NCI-H2196 (cell line): ENCODE measurements around the gene ARPC5.

Source experiments
- DNase-seq: peaks from one replicate; lab custom pipeline; 2025; ENCODE audit not compliant: unreplicated experiment; lab: John Stamatoyannopoulos, UW

The ARPC5 gene

DNA sequence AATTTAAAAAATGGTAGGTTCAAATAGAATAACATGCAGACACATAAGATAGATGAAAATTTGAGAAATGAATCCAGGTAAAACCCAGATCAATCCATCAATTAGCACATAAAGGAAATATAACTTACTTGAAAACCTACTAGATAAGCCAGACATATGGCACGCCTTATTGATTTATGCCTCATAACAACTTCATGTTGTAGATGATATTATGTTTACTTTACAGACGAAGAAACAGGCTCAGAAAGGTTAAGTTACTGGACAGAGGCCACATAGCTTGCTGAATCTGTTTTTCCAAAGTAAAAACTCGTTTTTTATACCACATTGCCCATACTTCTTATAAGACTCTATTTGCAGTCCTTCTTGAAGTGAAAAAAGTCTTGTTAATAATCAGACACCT is 23.2 kb downstream of the ARPC5 start:
- no peak for DNase-seq

DNA sequence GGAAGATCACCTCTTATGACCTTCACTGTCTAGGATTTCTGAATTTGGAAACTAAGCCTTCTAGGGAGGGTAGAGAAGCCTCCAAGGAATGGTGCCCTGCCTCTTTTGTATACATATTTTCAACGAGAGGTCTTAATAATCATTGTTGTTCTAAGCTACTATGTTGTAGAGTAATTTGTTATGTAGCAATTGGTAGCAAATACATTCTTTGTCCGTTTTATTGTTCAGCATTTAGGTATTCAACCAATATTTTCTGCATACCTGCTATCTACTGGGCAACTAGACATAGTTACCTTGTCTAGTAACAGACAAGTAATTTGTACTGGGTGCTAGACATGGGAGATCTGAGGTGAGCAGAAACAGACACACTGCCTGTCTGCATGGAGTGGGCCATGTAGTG is 24.6 kb downstream of the ARPC5 start:
- DNase-seq = no peak

DNA sequence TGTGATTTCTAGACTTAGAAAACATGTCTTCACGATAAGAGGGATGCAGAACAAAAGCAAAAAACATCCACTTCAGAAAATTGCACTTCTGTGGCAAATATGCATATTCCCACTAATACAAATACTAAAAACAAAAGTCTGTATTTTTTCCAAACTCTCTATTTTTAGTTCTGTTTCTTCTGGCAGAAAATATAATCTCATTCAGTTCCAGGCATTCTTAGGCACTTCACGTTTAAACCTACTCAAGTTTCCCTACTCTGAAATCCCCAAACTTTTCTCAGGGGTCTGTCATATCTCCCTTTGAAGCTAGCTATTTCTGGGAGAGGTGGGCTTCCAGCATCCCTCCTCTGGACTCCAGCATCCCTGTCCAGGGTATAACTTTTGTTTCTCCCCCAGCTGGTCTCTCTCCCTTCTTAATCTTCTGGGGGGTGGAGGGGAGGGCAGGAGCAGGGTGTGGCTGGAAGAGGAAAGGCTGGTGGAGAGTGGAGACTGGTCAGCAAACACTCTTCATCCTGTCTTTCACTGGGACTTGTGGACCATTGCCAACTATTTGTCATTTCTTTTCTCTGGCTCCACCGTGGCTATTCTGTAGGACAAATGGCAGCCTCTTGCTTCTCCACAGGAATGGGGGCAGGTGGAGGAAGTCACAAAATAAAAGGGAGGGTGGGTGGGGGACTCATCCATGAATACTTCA is 25.7 kb downstream of the ARPC5 start:
- DNase-seq = peak; percentile 88

DNA sequence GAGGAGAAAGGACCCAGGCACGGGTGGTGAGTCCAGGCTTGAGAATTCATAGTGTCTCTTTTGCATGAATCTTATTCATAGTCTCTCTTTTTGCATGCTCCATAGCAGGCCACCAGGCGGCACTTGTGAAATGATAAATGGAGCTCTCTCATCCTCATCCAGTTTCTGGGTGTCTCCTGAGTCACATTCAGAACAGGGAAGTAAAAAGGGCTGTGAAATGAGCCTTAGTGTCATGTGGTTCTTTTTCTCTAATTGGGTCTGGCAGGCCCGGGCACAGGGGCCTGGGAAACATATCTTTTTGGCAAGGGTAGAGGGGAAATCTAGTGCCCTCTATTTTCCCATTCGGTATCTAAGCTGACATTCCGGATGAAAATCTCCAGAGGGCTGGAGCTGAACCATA is 26.3 kb downstream of the ARPC5 start:
- peak; percentile 22 for DNase-seq

DNA sequence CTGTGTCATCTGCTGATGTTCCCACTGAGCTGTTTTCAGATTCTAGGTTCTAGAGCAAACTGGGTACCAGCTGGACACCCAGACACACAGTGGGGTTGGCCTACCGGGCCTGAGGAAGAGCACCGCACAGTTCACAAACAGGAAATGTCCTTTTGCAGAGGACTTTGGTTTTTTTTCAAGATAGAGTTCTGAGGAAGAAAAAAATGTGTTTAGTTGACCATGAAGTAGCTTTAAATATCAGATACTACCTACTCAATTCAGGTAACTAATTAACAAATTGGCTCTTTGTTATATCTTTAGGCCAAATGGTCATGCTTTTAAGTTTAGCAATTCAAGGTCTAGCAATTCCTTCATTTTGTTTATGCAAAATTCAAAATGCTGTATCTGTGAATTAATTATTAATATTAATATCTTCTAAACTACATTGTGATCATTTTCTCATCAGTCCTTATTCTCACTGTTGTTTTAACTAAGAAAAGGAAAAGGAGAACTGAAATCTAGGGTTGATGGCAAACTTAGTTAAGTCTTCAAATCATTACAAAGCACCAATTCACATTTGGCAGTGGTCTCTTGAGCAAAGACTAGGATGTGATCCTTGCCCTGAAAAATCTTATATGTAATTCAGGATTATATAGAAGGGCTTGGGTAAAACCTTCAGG is 28.1 kb downstream of the ARPC5 start:
- no peak for DNase-seq

DNA sequence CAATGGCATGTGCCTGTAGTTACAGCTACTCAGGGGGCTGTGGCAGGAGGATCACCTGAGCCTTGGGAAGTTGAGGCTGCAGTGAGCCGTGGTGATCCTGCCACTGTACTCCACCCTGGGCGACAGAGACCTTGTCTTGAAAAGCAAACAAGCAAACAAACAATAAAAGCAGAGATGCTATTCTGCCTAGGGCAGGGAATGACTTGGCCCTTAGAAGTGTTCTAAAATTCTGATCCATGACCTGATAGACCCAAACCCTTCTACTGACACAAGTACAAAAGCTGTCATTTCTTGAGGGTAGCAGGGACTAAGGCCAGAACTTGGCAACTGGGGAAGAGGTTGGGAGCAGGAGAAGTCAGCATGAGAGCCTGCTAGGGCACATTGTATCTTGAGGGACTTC is 29.7 kb downstream of the ARPC5 start:
- DNase-seq = no peak

DNA sequence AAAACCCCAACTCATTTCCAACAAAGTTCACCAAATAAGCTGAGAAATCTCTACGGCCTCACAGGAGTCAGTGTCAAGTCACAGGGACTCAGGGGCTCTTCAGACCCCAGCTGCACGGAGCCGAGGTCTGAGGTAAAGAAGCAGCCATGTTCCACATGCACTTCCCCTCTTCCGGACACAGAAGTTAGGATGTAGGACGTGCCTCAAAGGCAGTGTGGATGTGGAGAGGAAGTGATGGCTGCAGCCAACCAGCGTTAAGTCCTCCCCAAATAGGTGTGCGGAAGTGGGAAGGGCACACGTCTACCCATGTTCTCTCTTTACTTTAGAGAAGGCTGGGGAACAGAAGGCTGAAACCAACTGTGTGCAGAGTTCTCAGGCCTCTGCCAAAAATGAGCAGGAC is 30.8 kb downstream of the ARPC5 start:
- no peak for DNase-seq

DNA sequence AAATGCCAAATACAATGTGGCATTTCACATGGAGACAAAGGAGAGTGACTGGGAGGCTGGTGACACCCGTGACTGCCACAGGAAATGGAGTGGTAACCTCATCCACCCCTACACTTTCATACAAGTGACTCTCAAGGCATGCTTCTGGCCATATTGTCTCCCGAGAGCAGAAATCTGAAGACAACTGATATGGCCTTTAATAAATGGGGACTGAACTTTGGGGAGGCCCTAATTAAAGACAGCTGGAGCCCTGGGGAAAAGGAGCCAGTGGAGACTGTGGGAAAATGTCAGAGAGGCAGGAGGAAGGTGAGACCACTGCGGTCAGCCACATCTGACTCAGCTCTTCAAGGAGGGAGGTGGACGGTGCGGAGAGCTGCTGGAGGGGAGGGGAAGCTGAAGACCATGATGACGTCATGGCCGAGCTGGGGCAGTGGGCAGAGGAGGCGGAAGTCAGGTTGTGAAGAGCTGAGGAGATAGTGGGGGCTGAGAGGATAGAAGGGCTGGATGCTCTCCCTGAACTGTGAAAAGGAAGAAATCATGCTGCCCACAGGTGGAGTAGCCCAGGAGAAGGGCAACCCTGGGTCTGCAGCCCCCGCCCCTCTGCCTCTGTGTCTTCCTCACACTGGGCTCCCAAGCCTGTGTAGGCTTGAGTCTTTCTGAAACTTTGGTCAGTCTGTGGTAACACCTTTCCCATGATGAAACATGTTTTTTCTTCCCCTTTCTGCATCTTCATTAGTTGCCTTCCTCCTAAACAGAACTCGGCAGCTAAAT is 31.4 kb downstream of the ARPC5 start:
- DNase-seq = no peak

DNA sequence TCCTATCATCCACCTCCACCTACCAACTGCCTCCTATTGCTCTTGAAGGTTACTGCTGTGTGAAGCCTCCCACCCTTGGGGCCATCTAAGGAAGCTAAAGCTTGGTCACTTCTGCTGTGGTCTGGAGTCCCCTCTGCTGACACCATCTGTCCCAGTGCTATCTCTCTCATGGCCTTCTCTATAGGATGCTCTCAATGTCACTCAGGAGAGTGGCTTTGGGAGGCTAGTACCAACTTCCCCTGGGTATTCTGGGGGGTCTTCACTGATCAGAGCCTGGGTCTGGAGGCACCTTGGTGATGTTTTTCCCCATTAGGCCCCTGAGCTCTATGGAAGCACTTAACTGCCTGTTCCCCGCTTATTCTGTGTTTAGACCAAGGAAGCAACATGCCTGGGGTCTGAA is 33.1 kb downstream of the ARPC5 start:
- no peak for DNase-seq

DNA sequence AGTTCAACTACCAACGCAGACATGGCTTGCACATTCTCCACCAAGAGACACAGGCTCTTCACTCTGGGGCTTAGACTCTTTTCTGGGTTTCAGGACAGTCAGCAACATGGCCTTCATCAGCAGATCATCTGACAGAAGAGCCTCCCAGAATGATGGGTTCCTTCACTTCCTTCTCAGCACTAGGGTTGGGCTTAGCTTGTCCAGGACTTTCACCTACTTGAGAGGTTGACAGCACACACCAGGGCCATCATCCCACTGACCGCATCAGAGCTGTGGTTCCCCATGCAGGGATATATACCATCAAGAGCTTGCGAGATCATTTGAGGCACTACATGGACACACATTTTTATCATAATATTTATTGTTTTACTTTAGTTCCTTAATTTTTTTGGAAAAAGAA is 34.9 kb downstream of the ARPC5 start:
- DNase-seq = no peak

DNA sequence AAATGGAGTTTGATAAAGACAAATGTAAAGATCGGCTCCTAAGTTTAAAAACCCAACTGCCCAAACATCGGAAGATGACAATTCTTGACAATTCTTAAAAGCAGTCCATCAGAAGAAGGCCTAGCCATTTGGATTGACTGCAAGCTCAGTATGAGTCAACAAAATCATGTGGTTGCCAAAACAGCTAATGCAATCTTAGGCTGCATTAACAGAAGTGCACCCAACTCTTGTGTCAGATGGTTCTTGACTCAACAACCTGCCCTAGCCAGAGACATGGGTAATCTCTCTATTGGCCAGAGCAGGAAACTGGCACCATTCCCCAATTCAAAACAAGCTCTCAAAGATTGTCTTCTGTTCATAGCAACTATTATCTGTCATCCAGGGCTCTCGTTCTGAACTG is 35.4 kb downstream of the ARPC5 start:
- peak; percentile 15 for DNase-seq

DNA sequence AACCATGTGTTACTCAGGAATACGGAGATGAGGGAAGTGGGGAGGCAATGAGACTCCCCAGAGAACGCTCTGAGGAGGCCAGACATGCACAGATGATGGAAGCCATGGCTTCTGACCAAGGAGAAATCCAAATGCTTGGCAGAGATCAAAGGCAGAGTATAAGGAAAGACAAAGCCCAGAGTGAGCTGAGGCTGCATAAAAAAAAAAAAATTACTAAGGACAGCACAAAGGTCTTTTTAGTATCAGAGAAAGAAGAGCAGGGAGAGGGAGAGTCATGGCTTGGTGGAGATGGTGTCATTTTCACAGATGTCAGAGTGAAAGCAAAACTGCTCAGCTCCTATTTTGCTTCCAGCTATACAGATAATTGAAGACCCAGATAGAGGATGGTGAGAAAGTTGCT is 37.2 kb downstream of the ARPC5 start:
- DNase-seq = no peak

DNA sequence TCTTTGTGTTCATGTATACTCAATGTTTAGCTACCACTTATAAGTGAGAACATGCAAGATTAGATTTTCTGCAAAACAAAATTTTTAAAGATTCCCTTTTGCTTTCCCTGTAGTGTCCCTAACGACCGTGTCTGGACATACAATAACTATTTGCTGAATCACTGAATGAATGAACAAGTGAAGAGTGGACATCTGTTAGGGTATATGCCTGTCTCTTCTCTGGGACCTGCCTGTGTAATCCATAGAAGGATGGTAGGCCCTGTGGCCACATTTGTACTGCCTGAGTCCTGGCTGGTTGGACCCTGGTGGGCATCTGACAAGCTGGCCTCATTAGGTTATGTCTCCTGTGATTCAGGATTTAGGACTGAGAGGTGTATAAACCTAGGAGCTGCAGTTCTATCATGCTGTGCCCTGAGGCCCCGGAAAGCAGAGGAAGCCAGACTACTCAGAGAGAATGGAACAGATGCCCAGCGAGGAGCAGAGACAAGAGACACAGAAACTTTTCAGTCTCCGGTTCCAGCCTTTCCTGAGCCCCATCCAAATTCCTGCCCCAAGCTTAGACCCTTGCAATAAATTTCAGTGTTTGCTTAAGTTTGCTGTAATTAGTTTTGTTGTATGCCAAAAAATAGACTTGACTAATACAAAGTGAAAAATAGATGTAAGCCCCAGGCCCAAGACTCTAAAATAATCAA is 37.8 kb downstream of the ARPC5 start:
- no peak for DNase-seq

DNA sequence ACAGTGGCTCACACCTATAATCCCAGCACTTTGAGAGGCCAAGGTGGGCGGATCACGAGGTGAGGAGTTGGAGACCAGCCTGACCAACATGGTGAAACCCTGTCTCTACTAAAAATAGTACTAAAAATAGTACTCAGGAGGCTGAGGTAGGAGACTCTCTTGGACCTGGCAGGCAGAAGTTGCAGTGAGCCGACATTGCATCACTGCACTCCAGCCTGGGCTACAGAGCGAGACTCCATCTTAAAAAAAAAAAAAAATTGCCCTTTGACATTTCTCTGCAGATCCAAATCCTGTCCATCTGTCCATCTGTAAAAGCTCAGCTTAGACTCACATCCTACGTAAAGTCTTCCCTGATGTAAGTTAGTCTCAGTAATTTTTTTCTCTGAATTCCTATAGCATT is 39.1 kb downstream of the ARPC5 start:
- no peak for DNase-seq

DNA sequence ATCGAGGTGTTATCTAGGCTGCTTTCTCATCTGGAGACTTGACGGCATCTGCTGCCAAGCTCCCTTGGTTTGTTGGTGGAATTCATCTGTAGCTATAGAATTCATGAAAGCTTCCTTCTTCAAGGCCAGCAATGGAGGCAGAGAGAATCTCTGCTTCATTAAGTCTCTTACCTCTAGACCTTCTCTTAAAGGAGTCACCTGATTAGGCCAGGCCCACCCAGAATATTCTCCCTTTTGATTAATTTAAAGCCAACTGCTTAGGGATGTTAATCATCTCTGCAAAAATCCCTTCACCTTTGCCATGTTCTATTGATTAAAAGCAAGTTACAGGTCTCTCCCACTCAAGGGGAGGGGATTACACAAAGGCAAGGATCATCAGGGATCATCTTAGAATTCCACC is 40.0 kb downstream of the ARPC5 start:
- DNase-seq = no peak

DNA sequence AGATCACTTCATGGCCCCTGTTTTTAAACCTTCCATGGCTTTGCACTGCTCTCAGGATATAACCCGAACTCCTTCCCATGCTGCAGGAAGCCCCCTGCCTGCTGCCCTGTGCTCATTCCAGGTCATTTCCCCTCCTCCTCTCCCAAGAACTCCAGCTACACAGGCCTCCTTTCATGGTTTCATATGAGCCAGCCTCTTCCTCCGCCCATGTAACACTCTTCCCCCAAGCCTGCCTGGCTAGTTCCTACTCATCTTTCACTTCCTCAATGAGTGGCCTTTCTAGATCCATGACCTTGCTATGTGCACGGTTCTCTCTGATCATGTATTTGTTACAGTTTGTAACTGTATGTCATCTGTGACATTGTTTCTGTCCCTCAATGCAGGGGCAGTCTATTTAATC is 42.2 kb downstream of the ARPC5 start:
- no peak for DNase-seq

DNA sequence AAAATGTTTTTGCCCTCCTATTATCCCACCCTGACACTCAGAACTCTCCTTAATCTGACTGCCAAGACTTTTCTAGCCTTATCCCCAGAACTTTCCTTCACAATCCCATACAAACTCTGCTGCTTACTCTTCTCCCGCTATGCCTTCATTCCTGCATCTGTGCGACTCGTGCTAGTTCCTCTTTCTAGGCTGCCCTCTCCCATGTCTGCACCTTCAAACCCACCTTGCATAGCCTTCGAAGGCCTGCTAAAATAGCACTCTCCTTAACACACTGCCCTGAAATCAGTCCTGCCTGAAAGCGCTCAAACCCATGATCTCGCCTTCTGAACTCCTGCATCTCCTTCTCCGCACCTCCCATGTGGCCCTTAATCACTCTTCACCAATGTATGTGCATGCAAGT is 42.9 kb downstream of the ARPC5 start:
- DNase-seq = no peak

DNA sequence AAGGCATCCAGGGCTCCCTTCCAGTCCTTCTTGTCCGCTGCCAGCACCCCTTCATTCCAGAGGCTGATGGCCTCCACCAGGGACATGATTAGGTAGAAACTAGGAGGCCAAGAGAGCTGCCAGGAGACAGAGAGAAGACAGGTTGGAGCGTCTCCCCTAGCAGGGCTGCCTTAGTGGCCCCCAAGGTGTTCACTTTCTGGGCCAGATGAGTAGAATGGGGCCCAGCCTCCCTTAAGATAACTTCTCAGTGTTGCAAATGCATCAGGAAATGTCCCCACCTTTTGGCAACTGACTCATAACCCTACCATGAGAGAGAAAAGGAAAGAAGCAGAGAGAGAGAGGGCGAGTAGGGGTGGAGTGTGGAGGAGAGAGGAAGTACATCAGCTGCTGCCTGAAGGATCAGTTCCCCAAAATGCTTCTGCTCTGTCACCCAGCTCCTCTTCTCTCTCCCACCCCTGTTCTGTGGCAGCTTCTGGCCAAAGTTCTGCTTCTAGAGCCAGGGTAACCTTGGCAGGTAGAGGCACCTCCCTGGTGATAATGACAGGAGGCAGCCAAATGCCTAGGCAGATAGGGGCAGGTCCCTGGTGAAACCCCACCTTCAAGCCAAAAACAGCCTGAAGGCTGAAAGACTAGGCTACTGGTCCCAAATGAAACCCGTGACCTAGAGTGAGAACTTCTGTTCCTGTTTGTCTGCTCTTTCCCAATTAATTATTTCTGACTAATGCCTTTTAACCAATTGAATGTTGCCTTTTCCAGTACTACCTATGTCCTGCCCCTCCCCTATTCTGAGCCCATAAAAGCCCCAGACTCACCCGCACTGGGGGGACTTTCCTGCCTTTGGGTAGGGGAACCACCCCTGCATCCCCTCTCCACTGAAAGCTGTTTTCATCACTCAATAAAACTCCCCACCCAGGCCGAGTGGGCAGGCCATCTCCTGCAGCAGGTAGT is 45.1 kb downstream of the ARPC5 start, which contains the start of gene NCF2:
NCF2 (minus strand) TSS at position 216 of the 948 bp plus-strand sequence; CDS start at position 86, 130 bp downstream.
- no peak for DNase-seq

DNA sequence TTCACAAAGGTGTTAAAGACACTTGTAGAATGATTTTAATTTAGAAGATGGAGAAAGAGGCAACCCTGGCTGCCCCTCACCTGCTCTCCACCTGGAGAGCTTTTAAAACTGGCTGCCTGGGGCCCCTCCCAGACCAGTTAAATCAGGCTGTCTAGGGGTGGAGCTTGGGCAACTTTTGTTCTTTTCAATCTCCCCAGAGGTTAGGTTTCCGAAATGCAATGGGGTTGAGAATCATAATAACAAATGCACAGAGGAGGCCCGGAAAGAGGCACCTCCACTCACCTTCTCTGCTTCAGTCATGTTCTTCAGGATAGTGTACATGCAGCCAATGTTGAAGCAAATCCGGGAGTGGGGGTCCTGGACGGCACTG is 45.7 kb downstream of the ARPC5 start:
- DNase-seq = no peak

DNA sequence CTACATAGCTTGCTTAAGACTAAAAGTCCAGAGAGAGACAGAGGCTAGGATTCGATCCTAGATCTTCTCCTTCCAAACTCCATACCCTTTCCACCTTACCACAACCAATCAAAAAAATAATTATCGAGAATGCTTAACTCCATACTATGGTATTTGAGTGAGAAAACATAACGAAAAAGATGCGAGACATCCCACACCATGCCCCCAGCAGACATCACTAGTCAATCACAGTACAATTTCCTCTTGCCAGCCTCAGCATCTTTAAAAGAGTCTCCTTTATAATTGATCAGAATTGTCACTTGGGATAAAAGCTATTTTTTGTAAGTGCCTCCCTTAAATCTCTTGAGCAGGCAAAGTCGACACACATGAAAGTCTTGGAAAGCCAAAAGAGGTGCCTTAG is 46.2 kb downstream of the ARPC5 start:
- DNase-seq = no peak

DNA sequence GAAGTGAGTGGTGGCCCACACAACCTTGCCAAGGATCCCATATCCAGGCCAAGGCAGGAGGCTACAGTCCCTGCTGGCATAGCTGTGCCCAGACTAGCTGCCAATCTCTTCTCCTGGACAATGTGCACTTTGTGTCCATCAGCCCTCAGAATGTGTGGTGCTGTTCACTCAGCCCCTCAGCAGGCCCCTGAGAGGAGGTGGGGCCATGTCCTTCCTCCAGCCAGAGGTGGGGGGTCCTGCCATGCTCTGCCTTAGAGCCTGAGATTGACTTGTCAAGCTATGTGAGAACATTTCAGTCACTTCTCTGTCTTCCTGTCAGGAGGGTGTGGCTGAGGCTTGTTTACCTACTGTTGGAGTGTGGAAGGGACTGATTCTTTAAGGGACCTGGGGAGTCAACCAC is 46.8 kb downstream of the ARPC5 start:
- no peak for DNase-seq
